Stimulated activated memory B cell treated with anti-CD40 and anti-IgM and Interleukin-4, amounts not matched to agents 10 μg/mL and 1 μg/mL and 100 μg/mL, for 72 hours (primary cell): ENCODE data around the gene MRPS18B.
A peak's percentile ranks its signal among the peaks of the same experiment; 100 is the strongest.
"Not testable (repeated sequence)": the region's sequence is repeated elsewhere in the genome, so short reads cannot be mapped to it uniquely, and the experiment has no call there.

Experiments used
- ATAC-seq: fragments of 150-1000 bp; cut with Tn5 transposase; 2 replicates; pipeline ENCODE4 v1.10.0; 2021
- H3K27ac Mint-ChIP-seq: one replicate; pipeline ENCODE4 v1.8.0; 2022; ENCODE audit warnings: mild to moderate bottlenecking, mixed read lengths
- H3K27me3 Mint-ChIP-seq: one replicate; pipeline ENCODE4 v1.8.0; 2022; ENCODE audit warnings: mixed read lengths
- H3K36me3 Mint-ChIP-seq: one replicate; pipeline ENCODE4 v1.8.0; 2022; ENCODE audit warnings: mixed read lengths
- H3K4me1 Mint-ChIP-seq: one replicate; pipeline ENCODE4 v1.8.0; 2022; ENCODE audit warnings: mixed read lengths
- H3K4me3 Mint-ChIP-seq: one replicate; pipeline ENCODE4 v1.8.0; 2022; ENCODE audit warnings: mild to moderate bottlenecking, moderate library complexity, mixed read lengths
- H3K9me3 Mint-ChIP-seq: one replicate; pipeline ENCODE4 v1.8.0; 2022; ENCODE audit warnings: mixed read lengths

MRPS18B gene

GRCh38 chr6:30617565-30618269, at the start of gene MRPS18B:
TSS of gene MRPS18B (plus strand) at chr6:30617840. CDS start at chr6:30617866, 26 bp downstream.
- peak within 1 kb of the TSS; percentile 97 for H3K27ac Mint-ChIP-seq
- H3K27me3 Mint-ChIP-seq = no peaks in the 10 kb centered on the region
- H3K36me3 Mint-ChIP-seq = peaks cover 51% of the 10 kb centered on the region
- peaks cover 34% of the 10 kb centered on the region for H3K4me1 Mint-ChIP-seq
- ATAC-seq = peak; percentile 92
- no peaks in the 10 kb centered on the region for H3K9me3 Mint-ChIP-seq
- peak within 1 kb of the TSS; percentile 89 for H3K4me3 Mint-ChIP-seq

- no peak overlapping the region for H3K4me3 Mint-ChIP-seq
- H3K27me3 Mint-ChIP-seq = no peaks in the 10 kb centered on the region
- H3K4me1 Mint-ChIP-seq = peaks cover 38% of the 10 kb centered on the region
- no peak overlapping the region for H3K27ac Mint-ChIP-seq
- ATAC-seq = no peak
- H3K9me3 Mint-ChIP-seq = no peaks in the 10 kb centered on the region
- peaks cover 3% of the 10 kb centered on the region for H3K36me3 Mint-ChIP-seq
Measured at GRCh38 chr6:30568245-30568644, 49.4 kb upstream of the MRPS18B start.

GRCh38 chr6:30570263-30570662, 47.4 kb upstream of the MRPS18B start:
- ATAC-seq = no peak
- no peaks in the 10 kb centered on the region for H3K27me3 Mint-ChIP-seq

GRCh38 chr6:30570740-30571074, 46.9 kb upstream of the MRPS18B start:
- peaks cover 57% of the 10 kb centered on the region for H3K4me1 Mint-ChIP-seq
- peak overlapping the region; percentile 95 for H3K27ac Mint-ChIP-seq
- peak overlapping the region; percentile 97 for H3K4me3 Mint-ChIP-seq
- peaks cover 8% of the 10 kb centered on the region for H3K36me3 Mint-ChIP-seq
- no peaks in the 10 kb centered on the region for H3K9me3 Mint-ChIP-seq
- no peaks in the 10 kb centered on the region for H3K27me3 Mint-ChIP-seq
- peak; percentile 51 for ATAC-seq

More at GRCh38 chr6:30570263-30570662, 47.4 kb upstream of the MRPS18B start:
- Mint-ChIP-seq H3K27ac (peak overlapping the region; percentile 95), H3K9me3 (no peaks in the 10 kb centered on the region), H3K4me3 (peak overlapping the region; percentile 97), H3K4me1 (peaks cover 54% of the 10 kb centered on the region), H3K36me3 (peaks cover 8% of the 10 kb centered on the region)

- Mint-ChIP-seq H3K9me3 (no peaks in the 10 kb centered on the region), H3K4me3 (peak within 1 kb of the TSS; percentile 97), H3K36me3 (peaks cover 8% of the 10 kb centered on the region), H3K27ac (peak within 1 kb of the TSS; percentile 95), H3K4me1 (peaks cover 57% of the 10 kb centered on the region), H3K27me3 (no peaks in the 10 kb centered on the region)
- peak; percentile 99 for ATAC-seq
Measured at GRCh38 chr6:30571075-30571761, 46.4 kb upstream of the MRPS18B start, which contains the start of gene ABCF1. TSS of gene ABCF1 (plus strand) at chr6:30571442. CDS start at chr6:30571488, 46 bp downstream.

GRCh38 chr6:30571762-30572082, 45.9 kb upstream of the MRPS18B start:
- no peaks in the 10 kb centered on the region for H3K9me3 Mint-ChIP-seq
- H3K36me3 Mint-ChIP-seq = peaks cover 12% of the 10 kb centered on the region
- no peaks in the 10 kb centered on the region for H3K27me3 Mint-ChIP-seq
- no peak for ATAC-seq
- H3K27ac Mint-ChIP-seq = peak overlapping the region; percentile 95
- H3K4me3 Mint-ChIP-seq = peak overlapping the region; percentile 97
- peaks cover 60% of the 10 kb centered on the region for H3K4me1 Mint-ChIP-seq

- Mint-ChIP-seq H3K4me3 (peak overlapping the region; percentile 97), H3K27ac (peak overlapping the region; percentile 95)
Measured at GRCh38 chr6:30572148-30572547, 45.5 kb upstream of the MRPS18B start.

GRCh38 chr6:30573113-30573512, 44.5 kb upstream of the MRPS18B start:
- H3K4me1 Mint-ChIP-seq = peaks cover 66% of the 10 kb centered on the region
- H3K27me3 Mint-ChIP-seq = no peaks in the 10 kb centered on the region
- H3K4me3 Mint-ChIP-seq = peak overlapping the region; percentile 10
- ATAC-seq = no peak
- H3K9me3 Mint-ChIP-seq = no peaks in the 10 kb centered on the region
- peaks cover 26% of the 10 kb centered on the region for H3K36me3 Mint-ChIP-seq
- H3K27ac Mint-ChIP-seq = peak overlapping the region; percentile 2

More at GRCh38 chr6:30572148-30572547, 45.5 kb upstream of the MRPS18B start:
- Mint-ChIP-seq H3K36me3 (peaks cover 16% of the 10 kb centered on the region), H3K4me1 (peaks cover 65% of the 10 kb centered on the region), H3K9me3 (no peaks in the 10 kb centered on the region), H3K27me3 (no peaks in the 10 kb centered on the region)
- ATAC-seq = no peak

GRCh38 chr6:30578051-30578450, 39.6 kb upstream of the MRPS18B start:
- Mint-ChIP-seq H3K27ac (peak overlapping the region; percentile 15), H3K27me3 (no peaks in the 10 kb centered on the region), H3K9me3 (no peaks in the 10 kb centered on the region), H3K4me1 (peaks cover 29% of the 10 kb centered on the region), H3K4me3 (no peak overlapping the region), H3K36me3 (peaks cover 63% of the 10 kb centered on the region)
- no peak for ATAC-seq

GRCh38 chr6:30583921-30584320, 33.7 kb upstream of the MRPS18B start:
- no peak overlapping the region for H3K27ac Mint-ChIP-seq
- no peaks in the 10 kb centered on the region for H3K4me1 Mint-ChIP-seq
- H3K4me3 Mint-ChIP-seq = no peak overlapping the region
- H3K9me3 Mint-ChIP-seq = no peaks in the 10 kb centered on the region
- H3K27me3 Mint-ChIP-seq = no peaks in the 10 kb centered on the region
- H3K36me3 Mint-ChIP-seq = peaks cover 71% of the 10 kb centered on the region
- ATAC-seq = no peak

GRCh38 chr6:30589754-30590358, 27.8 kb upstream of the MRPS18B start:
- Mint-ChIP-seq H3K9me3 (no peaks in the 10 kb centered on the region), H3K27me3 (no peaks in the 10 kb centered on the region), H3K4me1 (no peaks in the 10 kb centered on the region), H3K27ac (peak overlapping the region; percentile 11), H3K36me3 (peaks cover 63% of the 10 kb centered on the region), H3K4me3 (no peak overlapping the region)
- no peak for ATAC-seq

GRCh38 chr6:30590509-30590908, 27.1 kb upstream of the MRPS18B start:
- H3K9me3 Mint-ChIP-seq = no peaks in the 10 kb centered on the region
- no peak overlapping the region for H3K4me3 Mint-ChIP-seq
- no peaks in the 10 kb centered on the region for H3K27me3 Mint-ChIP-seq
- peaks cover 61% of the 10 kb centered on the region for H3K36me3 Mint-ChIP-seq
- peak overlapping the region; percentile 11 for H3K27ac Mint-ChIP-seq
- H3K4me1 Mint-ChIP-seq = no peaks in the 10 kb centered on the region
- no peak for ATAC-seq

- Mint-ChIP-seq H3K4me1 (no peaks in the 10 kb centered on the region), H3K27ac (peak overlapping the region; percentile 11), H3K27me3 (no peaks in the 10 kb centered on the region), H3K4me3 (no peak overlapping the region), H3K36me3 (peaks cover 59% of the 10 kb centered on the region), H3K9me3 (no peaks in the 10 kb centered on the region)
- ATAC-seq = no peak
Measured at GRCh38 chr6:30591008-30591407, 26.6 kb upstream of the MRPS18B start.

GRCh38 chr6:30592287-30592686, 25.4 kb upstream of the MRPS18B start:
- no peak for ATAC-seq
- no peak overlapping the region for H3K27ac Mint-ChIP-seq
- no peaks in the 10 kb centered on the region for H3K27me3 Mint-ChIP-seq
- peaks cover 47% of the 10 kb centered on the region for H3K36me3 Mint-ChIP-seq
- H3K4me1 Mint-ChIP-seq = peaks cover 6% of the 10 kb centered on the region
- H3K9me3 Mint-ChIP-seq = no peaks in the 10 kb centered on the region
- no peak overlapping the region for H3K4me3 Mint-ChIP-seq

- H3K9me3 Mint-ChIP-seq, H3K4me3 Mint-ChIP-seq, H3K27me3 Mint-ChIP-seq: not testable (repeated sequence)
- ATAC-seq = peak; percentile 88
- Mint-ChIP-seq H3K36me3 (peaks cover 39% of the 10 kb centered on the region), H3K27ac (peak overlapping the region; percentile 20), H3K4me1 (peaks cover 15% of the 10 kb centered on the region)
Measured at GRCh38 chr6:30597315-30598144, 20.1 kb upstream of the MRPS18B start.
